Activated naive CD4-positive, alpha-beta T cell (primary cell): ENCODE results near the gene B3GAT3.
"Not testable (repeated sequence)": the region's sequence is repeated elsewhere in the genome, so short reads cannot be mapped to it uniquely, and the experiment has no call there.

Experiments used
- DNase-seq, 4 experiments: peaks; one replicate each; lab custom pipeline; 2025; lab: John Stamatoyannopoulos, UW

B3GAT3 gene

DNA sequence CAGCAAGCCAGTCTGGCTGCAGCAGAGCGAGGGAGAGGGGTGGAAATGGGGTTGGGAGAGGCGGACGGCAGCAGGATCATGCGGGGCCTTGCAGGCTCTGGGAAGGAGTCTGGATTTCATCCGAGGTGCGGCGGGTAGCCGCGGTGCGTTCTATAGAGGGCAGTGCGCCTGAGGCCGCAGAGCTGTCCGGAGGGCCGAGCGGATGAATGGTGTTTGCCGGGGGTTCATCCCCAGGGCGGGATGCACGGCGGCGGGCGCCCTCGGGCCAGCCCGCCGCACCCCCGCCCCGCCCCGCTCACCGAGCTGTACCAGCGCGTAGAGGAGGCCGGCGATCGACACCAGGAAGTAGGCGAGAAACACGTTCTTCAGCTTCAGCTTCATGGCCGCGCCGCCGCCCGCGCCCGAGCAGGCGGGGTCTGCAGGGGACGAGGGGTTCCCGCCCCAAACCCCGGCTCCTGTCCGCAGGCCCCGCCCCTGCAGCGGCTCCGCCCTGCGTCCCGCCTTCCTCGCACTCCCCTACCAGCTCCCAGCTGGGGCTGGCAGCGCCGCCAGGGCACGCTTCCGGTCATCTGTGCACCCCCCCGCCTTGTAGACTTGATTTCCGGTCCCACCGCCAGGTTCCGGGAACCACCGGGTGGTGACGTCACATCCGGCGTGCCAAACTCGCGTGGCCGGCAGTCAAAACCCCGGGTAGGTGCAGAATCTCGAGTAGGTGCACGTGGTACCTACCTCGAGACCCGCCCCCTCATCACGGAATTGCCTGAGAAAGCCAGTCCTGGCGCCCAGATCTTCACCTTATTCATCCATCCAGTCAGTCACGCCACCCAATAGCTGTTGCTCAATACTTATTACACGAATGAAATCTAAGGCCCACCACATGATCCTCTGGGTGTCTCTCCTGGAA is at the start of gene B3GAT3:
TSS of gene B3GAT3 (minus strand) at position 420 of the 904 bp plus-strand sequence. CDS start at position 381, 39 bp downstream.
- DNase-seq = peak; percentile 79 to 93 (median 89)

- DNase-seq = peak in 1 of 4 experiments; percentile 42
These were observed 49.4 kb upstream of the B3GAT3 start for GRCh38 chr11:62671236-62671607.

- DNase-seq = no peak
These were observed 47.8 kb upstream of the B3GAT3 start for GRCh38 chr11:62669420-62670161.

GRCh38 chr11:62667460-62667859 is 45.7 kb upstream of the B3GAT3 start:
- DNase-seq = no peak

GRCh38 chr11:62666259-62666926 is 44.6 kb upstream of the B3GAT3 start:
- no peak for DNase-seq

GRCh38 chr11:62665599-62666258 is 43.9 kb upstream of the B3GAT3 start:
- DNase-seq = peak in 3 of 4 experiments; percentile 25 to 51 (median 47)

DNA sequence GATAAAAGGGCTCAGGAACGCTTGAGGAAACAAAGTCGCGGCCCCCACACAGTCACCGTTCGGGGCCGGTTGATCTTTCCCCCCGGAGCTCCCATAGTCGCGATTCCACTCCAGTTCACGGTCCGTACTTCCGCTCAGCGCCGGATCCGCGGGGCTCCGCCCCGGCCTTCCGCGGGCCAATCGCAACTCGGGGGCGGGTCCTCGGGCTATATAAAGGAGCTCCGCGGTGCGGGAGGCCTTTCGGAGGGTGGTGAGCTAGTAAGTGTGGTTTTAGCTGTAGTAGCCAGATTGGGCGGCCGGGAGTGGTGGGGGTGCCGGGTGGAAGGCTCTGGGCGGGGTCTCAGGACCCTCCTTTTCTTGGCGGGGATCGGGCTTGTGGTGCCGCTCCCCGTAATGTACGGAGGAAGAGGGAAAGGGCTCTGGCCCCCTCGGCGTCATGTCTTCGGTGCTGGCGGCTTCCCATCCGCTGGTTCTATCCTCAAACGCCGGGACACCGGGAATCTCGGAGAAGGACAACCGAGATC is 43.4 kb upstream of the B3GAT3 start, which contains the start of the genes C11orf98 and CSKMT:
TSS of gene C11orf98 (minus strand) at position 136 of the 524 bp plus-strand sequence. CDS start at position 95, 41 bp downstream.
TSS of gene CSKMT (plus strand) at position 238 of the 524 bp plus-strand sequence. CDS start 568 bp downstream, outside the sequence.
- peak; percentile 90 to 93 (median 92) for DNase-seq

GRCh38 chr11:62664405-62665074 is 42.8 kb upstream of the B3GAT3 start:
- DNase-seq = peak in 3 of 4 experiments; percentile 25 to 63 (median 45)

DNA sequence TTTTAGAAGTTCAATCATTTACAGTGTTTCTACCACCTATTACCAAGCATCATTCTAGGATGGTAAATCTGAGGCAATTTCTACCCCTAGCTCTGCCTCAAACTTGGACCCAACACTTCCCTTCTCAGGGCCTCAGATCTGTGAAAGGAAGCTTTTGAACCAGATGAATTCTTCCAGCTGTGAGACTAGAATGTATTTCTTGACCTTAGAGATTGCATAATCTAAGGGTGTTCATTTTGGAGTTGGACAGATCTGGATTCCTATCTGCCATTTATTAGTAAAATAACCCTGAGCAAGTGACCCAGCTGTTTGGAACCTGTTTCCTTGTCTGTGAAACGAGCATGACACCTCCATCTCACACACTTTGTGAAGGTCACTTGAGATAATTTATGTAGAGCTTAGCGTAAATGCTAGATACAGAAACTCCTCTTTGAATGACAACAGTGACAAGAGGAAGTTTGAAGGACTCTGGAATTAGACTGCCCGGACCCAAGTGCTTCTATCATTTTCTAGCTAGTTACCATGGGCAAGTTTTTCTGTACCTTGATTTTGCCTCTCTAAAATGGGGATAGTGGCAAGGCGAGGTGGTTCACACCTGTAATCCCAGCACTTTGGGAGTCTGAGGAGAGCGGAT is 35.1 kb upstream of the B3GAT3 start:
- no peak for DNase-seq

DNA sequence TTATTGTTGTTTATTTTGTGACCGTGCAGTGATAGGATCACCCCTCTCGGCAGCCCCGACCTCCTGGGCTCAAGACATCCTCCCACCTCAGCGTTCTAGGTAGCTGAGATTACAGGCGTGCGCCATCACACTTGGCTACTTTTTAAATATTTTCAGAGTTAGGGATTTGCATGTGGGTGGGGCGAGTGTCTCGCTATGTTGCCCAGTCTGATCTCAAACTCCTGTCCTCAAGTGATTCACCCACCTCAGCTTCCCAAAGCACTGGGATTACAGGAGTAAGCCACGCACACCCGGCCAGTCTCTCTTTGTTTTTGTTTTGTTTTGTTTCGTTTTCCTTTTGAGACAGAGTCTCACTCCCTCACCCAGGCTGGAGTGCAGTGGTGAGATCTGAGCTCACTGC is 32.5 kb upstream of the B3GAT3 start:
- DNase-seq = no peak

DNA sequence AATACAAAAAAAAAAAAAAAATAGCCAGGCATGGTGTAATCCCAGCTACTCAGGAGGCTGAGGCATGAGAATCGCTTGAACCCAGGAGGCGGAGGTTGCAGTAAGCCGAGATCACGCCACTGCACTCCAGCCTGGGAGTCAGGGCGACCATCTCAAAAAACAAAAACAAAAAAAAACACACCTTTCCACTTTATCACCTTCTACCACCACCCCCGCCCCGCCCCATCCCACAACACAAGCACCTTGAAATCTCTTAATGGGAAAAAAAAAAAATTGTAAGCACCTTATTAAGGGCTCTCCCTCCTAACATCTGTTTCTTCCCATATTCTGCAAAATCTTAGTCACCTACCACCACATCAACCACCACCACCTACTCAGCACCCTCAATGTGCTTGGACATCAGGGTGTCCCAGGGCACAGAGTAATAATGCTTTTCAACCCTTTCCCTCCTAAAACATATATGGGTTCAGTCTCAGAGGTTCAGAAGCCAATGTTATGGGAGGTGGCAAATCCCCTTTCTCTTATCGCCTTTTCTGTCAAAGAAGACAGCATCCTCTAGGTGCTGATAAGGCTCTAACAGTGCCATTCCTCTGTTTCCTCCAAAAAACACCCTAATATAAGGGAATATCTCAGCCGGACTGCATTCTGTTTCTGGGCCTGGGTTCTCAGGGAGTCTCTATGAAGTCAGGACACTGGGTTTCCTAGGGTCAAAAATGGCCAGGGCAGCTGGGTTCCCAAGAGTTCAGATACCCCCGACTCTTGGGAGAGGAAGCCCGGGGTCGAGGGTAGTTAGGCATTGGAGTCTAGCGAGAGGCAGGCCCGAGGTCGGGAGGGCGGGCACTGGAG is 30.6 kb upstream of the B3GAT3 start:
- no peak for DNase-seq

- not testable (repeated sequence) for DNase-seq
These were observed 28.5 kb upstream of the B3GAT3 start for GRCh38 chr11:62650283-62650682.

GRCh38 chr11:62649486-62649885 is 27.7 kb upstream of the B3GAT3 start:
- DNase-seq = no peak

GRCh38 chr11:62648967-62649364 is 27.2 kb upstream of the B3GAT3 start:
- no peak for DNase-seq

GRCh38 chr11:62648185-62648966 is 26.6 kb upstream of the B3GAT3 start:
- no peak for DNase-seq

DNA sequence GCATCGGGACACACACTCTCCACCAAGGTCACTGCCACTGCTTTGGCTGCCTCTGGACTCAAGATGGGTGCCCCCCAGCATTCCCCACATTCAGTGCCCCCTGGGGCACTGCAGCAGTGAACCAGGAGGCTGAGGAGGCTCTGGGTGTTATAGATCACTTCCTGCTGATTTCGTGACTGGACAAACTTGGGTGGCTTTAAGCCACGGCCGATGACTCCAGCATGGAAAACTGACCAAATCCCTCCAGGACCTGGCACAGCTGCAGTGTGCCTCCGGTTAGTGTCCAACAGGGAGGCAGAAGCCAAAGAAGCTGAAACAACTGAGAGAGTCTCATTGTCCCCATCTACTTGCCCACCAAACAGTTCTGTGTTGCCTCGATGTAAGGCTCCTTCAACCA is 25.8 kb upstream of the B3GAT3 start:
- no peak for DNase-seq

- DNase-seq = no peak
These were observed 25.2 kb upstream of the B3GAT3 start for GRCh38 chr11:62646825-62647608.
